Activated T-helper 17 cell treated with anti-CD3 and anti-CD28 coated beads, Interleukin-2, amount 50 U/mL, for 72 hours (primary cell): Measurements from ENCODE around the gene GPR32. TPM values are rescaled to one million over a fixed set of nuclear protein-coding genes. Genes with fewer than 3 reads are reported as not detected.
A peak's percentile ranks its signal among the peaks of the same experiment; 100 is the strongest.
"Not testable (repeated sequence)": the region's sequence is repeated elsewhere in the genome, so short reads cannot be mapped to it uniquely, and the experiment has no call there.

Experiments used
- ATAC-seq: fragments of 150-1000 bp; cut with Tn5 transposase; replicated peaks from 2 replicates; pipeline ENCODE4 v1.10.0; 2021; ENCODE audit warnings: mild to moderate bottlenecking, moderate library complexity
- H3K27ac Mint-ChIP-seq: one replicate; pipeline ENCODE4 v1.8.0; 2022; ENCODE audit warnings: mixed read lengths
- H3K27me3 Mint-ChIP-seq: one replicate; pipeline ENCODE4 v1.8.0; 2022; ENCODE audit warnings: mixed read lengths
- H3K36me3 Mint-ChIP-seq: one replicate; pipeline ENCODE4 v1.8.0; 2022; ENCODE audit warnings: low read depth, mild to moderate bottlenecking, mixed read lengths
- H3K4me1 Mint-ChIP-seq: one replicate; pipeline ENCODE4 v1.8.0; 2022; ENCODE audit warnings: mixed read lengths
- H3K4me3 Mint-ChIP-seq: one replicate; pipeline ENCODE4 v1.8.0; 2022; ENCODE audit warnings: mild to moderate bottlenecking, mixed read lengths
- H3K9me3 Mint-ChIP-seq: one replicate; pipeline ENCODE4 v1.8.0; 2022; ENCODE audit warnings: mixed read lengths
- total RNA-seq, 2 donors: library from RNA; stranded (reverse); gene quantifications; one replicate each; pipeline ENCODE4 v1.2.3, GENCODE V29; 2022

GPR32 gene
- not detected for total RNA-seq

GRCh38 chr19:50770164-50770563 is at the start of gene GPR32:
GPR32 (plus strand) TSS chr19:50770464; CDS start chr19:50770601, 137 bp downstream.
- not testable (repeated sequence) for ATAC-seq, H3K27ac Mint-ChIP-seq, H3K4me1 Mint-ChIP-seq, H3K36me3 Mint-ChIP-seq, H3K9me3 Mint-ChIP-seq, H3K4me3 Mint-ChIP-seq
- H3K27me3 Mint-ChIP-seq, result peaks cover 19% of the 10 kb centered on the region

- Mint-ChIP-seq H3K27me3 (peaks cover 49% of the 10 kb centered on the region), H3K27ac (no peak overlapping the region), H3K9me3 (no peaks in the 10 kb centered on the region), H3K36me3 (peaks cover 9% of the 10 kb centered on the region), H3K4me3 (peak overlapping the region; percentile 27), H3K4me1 (peaks cover 4% of the 10 kb centered on the region)
- ATAC-seq, result no peak
Measured at GRCh38 chr19:50720921-50721381, 49.3 kb upstream of the GPR32 start.

GRCh38 chr19:50721441-50722137 is 48.7 kb upstream of the GPR32 start:
- H3K9me3 Mint-ChIP-seq, result no peaks in the 10 kb centered on the region
- no peak for ATAC-seq
- no peak overlapping the region for H3K4me3 Mint-ChIP-seq
- H3K27me3 Mint-ChIP-seq, result peaks cover 46% of the 10 kb centered on the region
- H3K4me1 Mint-ChIP-seq, result peaks cover 4% of the 10 kb centered on the region
- no peak overlapping the region for H3K27ac Mint-ChIP-seq
- peaks cover 9% of the 10 kb centered on the region for H3K36me3 Mint-ChIP-seq

DNA sequence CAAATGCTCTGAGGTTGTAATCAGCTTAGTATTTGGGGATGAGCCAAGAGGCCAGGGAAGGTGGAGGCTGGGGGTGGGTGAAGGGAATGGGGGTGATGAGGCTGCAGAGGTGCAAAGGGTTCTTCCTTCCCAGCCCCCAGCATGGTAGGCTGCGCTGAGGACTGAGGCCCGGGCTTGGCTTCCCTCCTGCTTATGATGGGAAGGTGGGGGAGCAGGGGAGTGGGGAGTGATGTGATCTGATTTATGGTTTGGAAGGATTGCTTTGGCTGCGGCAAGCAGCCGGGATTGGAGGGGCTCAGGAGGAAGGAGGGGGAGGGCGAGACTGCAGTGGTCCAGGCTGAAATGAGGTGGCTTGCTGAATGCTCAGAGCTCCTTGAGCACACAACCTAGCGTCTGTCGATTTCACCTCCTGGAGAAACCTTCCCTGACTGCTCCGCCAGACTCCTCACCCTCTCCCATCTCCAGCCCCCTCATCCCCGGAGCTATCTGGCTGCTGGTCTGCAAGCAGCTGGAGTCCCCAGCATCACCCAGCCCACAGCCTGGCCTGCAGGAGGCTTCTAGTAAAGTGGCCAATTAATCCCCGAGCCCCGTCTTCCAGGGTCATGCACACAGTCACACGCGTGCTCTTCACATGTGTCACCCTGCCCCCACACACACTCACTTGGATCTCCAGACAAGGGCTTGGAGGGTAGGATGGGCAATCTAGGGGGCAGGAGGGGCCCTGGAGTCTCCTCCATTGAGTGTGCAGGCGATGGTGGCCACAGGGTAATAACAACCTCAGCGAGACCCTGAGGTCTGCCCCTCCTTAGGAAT is 47.9 kb upstream of the GPR32 start:
- ATAC-seq, result no peak
- Mint-ChIP-seq H3K4me3 (no peak overlapping the region), H3K4me1 (peaks cover 4% of the 10 kb centered on the region)

DNA sequence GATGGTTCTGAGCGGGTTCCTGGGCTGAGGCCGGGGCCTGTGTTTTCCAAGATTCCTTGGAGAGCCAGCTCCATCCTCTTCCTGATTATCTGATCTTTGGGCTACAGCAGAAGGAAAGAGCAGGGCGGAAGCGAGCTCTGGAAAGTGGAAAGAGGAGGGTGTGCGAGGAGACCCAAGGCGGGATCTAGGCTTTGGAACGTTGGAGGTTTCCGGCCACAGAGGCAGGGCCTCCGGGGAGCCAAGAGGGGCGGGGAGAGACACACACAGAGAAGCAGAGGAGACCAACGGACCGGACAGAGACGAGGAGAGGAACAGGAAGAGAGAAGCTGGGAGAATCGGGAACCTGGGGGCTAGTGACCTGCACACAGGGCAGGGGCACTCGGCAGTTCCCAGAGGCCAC is 47.2 kb upstream of the GPR32 start, which contains the start of gene CLEC11A:
Gene CLEC11A, plus strand, starts transcription at position 296 of the 400 bp plus-strand sequence. CDS start 162 bp downstream, outside the sequence.
- Mint-ChIP-seq H3K27me3 (peaks cover 52% of the 10 kb centered on the region), H3K4me1 (peaks cover 4% of the 10 kb centered on the region), H3K36me3 (peaks cover 9% of the 10 kb centered on the region), H3K4me3 (peak within 1 kb of the TSS; percentile 55), H3K9me3 (no peaks in the 10 kb centered on the region), H3K27ac (no peak within 1 kb of the TSS)
- no peak for ATAC-seq

More for the DNA sequence above, 47.9 kb upstream of the GPR32 start:
- Mint-ChIP-seq H3K36me3 (peaks cover 9% of the 10 kb centered on the region), H3K9me3 (no peaks in the 10 kb centered on the region), H3K27me3 (peaks cover 50% of the 10 kb centered on the region), H3K27ac (no peak overlapping the region)

DNA sequence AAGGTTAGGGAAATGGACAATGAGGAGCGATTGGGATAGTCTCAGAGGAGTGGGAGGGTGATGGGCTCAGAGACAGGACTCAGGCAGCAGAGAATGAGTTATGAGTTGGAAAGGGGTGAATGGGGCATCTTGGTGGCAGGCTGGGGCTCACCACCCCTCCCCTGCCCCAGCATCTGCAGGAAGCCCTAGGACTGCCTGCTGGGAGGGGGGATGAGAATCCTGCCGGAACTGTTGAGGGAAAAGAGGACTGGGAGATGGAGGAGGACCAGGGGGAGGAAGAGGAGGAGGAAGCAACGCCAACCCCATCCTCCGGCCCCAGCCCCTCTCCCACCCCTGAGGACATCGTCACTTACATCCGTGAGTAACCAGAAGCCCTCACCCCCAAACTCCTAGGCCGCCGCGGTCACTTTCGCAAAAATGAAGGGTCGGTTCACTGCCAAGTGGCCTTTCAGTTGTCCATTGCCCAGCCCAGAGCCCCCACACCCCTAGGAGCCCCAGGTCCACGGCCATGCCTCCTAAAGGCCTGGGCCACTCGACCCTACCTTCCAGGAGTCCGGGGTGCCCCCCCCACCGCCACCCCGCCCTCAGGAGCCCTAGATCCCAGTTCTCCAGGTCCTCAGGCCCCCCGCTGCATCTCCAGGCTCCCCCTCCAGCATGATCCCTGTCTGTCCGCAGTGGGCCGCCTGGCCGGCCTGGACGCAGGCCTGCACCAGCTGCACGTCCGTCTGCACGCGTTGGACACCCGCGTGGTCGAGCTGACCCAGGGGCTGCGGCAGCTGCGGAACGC is 46.3 kb upstream of the GPR32 start:
- Mint-ChIP-seq H3K27ac (no peak overlapping the region), H3K36me3 (peaks cover 9% of the 10 kb centered on the region), H3K4me1 (peaks cover 4% of the 10 kb centered on the region), H3K9me3 (no peaks in the 10 kb centered on the region), H3K4me3 (peak overlapping the region; percentile 55), H3K27me3 (peaks cover 53% of the 10 kb centered on the region)
- no peak for ATAC-seq

DNA sequence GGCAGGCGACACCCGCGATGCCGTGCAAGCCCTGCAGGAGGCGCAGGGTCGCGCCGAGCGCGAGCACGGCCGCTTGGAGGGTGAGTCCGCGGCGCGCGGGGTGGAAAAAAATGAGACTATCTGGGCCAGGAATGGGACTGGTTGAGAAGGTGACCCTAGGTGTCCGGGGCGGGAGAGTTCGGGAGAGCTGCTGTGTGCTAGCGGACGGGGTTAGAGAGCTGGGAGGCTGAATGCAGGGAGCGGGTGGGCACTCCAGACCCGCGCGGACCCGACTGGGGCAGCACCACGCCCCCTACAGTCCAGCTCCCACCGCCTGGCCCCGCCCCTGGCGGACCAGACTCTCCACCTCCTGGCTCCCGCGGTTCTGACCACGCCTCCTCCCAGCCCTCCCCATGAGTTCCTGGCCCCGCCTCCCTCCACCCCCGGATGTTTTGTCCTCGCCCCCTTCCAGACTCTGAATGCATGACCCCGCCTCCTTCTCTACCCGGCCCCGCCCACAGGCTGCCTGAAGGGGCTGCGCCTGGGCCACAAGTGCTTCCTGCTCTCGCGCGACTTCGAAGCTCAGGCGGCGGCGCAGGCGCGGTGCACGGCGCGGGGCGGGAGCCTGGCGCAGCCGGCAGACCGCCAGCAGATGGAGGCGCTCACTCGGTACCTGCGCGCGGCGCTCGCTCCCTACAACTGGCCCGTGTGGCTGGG is 45.6 kb upstream of the GPR32 start:
- ATAC-seq, result peak; percentile 90
- Mint-ChIP-seq H3K9me3 (no peaks in the 10 kb centered on the region), H3K36me3 (peaks cover 9% of the 10 kb centered on the region), H3K4me3 (peak overlapping the region; percentile 55), H3K4me1 (peaks cover 4% of the 10 kb centered on the region), H3K27me3 (peaks cover 57% of the 10 kb centered on the region), H3K27ac (no peak overlapping the region)

DNA sequence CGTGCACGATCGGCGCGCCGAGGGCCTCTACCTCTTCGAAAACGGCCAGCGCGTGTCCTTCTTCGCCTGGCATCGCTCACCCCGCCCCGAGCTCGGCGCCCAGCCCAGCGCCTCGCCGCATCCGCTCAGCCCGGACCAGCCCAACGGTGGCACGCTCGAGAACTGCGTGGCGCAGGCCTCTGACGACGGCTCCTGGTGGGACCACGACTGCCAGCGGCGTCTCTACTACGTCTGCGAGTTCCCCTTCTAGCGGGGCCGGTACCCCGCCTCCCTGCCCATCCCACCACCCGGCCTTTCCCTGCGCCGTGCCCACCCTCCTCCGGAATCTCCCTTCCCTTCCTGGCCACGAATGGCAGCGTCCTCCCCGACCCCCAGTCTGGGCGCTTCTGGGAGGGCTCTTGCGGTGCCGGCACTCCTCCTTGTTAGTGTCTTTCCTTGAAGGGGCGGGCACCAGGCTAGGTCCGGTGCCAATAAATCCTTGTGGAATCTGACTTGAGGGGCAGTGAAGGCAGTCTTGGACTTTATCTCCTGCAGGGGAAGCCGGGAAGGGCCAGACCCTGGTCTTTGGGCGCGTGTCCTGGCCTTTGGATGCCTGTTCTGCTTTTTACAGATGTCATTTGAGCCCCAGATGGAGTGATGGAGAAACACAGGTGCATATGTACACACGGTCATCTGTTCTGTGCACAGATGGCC is 44.9 kb upstream of the GPR32 start:
- peak; percentile 44 for ATAC-seq
- H3K4me3 Mint-ChIP-seq, result peak overlapping the region; percentile 55

GRCh38 chr19:50725911-50726230 is 44.4 kb upstream of the GPR32 start:
- H3K27ac Mint-ChIP-seq, result no peak overlapping the region
- no peaks in the 10 kb centered on the region for H3K9me3 Mint-ChIP-seq
- H3K4me3 Mint-ChIP-seq, result peak overlapping the region; percentile 55
- H3K36me3 Mint-ChIP-seq, result no peaks in the 10 kb centered on the region
- peaks cover 47% of the 10 kb centered on the region for H3K27me3 Mint-ChIP-seq
- no peak for ATAC-seq
- H3K4me1 Mint-ChIP-seq, result no peaks in the 10 kb centered on the region

More for the DNA sequence above, 44.9 kb upstream of the GPR32 start:
- peaks cover 5% of the 10 kb centered on the region for H3K36me3 Mint-ChIP-seq
- H3K9me3 Mint-ChIP-seq, result no peaks in the 10 kb centered on the region
- H3K27me3 Mint-ChIP-seq, result peaks cover 52% of the 10 kb centered on the region
- peaks cover 3% of the 10 kb centered on the region for H3K4me1 Mint-ChIP-seq
- H3K27ac Mint-ChIP-seq, result no peak overlapping the region

DNA sequence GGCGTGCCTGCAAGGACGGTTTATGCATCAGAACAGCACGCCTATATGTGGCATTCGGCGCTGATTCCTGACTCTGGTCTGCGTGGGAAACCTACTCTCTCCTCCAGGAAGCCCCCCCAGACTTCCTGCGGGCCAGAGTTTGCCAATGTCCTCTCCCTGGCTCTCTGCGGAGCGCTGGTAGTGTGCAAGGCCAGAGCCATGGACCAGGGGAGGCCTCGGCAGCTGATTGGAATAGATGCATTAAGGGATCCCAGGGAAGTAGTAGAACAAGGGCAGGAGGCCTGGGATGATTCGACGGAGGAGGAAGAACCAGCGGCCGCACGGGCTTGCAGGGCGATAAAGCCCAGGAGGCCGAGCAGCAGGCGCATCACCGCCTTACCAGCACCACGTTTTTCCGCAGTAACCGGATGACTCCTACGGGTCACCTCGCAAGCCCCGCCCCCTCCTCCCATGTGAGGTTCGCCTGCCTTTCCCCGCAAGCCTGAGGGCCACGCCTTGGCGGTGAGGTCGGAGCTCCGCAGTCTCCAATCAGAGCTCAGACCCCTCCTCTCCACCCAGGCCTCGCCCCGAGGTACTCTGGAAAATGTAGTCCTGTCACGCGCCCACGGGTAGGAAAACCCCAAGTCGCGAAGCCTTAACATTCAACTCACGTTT is 42.1 kb upstream of the GPR32 start:
- H3K27me3 Mint-ChIP-seq, result peaks cover 46% of the 10 kb centered on the region
- no peaks in the 10 kb centered on the region for H3K36me3 Mint-ChIP-seq
- H3K9me3 Mint-ChIP-seq, result no peaks in the 10 kb centered on the region
- no peak overlapping the region for H3K4me3 Mint-ChIP-seq
- H3K27ac Mint-ChIP-seq, result no peak overlapping the region
- peak; percentile 20 for ATAC-seq
- no peaks in the 10 kb centered on the region for H3K4me1 Mint-ChIP-seq

- Mint-ChIP-seq H3K4me1 (no peaks in the 10 kb centered on the region), H3K36me3 (no peaks in the 10 kb centered on the region), H3K27me3 (peaks cover 42% of the 10 kb centered on the region), H3K4me3 (no peak overlapping the region), H3K27ac (no peak overlapping the region), H3K9me3 (no peaks in the 10 kb centered on the region)
- ATAC-seq, result peak; percentile 31
Measured at GRCh38 chr19:50729894-50730293, 40.4 kb upstream of the GPR32 start.

DNA sequence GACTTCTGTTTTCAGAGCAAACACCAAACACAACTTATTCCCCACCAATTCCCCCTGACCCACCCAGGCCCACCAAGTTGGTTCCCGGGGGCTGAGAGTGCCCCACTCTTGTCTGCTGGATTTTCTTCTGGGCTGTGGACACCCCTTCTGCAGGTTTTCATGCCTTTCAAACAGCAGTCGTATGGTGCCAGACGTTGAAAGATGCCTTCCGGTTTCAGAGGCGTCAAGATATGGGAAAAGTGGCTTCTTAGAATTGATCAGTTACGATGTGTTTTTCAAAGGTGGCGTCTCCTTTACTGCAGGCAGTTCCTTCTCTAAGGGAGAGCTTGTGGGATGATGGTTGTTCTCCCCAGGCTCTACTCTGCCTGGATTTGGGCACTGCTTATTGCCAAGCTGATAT is 34.4 kb upstream of the GPR32 start:
- Mint-ChIP-seq H3K27me3 (peaks cover 36% of the 10 kb centered on the region), H3K27ac (no peak overlapping the region), H3K9me3 (no peaks in the 10 kb centered on the region), H3K4me1 (peaks cover 5% of the 10 kb centered on the region), H3K36me3 (no peaks in the 10 kb centered on the region), H3K4me3 (no peak overlapping the region)
- no peak for ATAC-seq

DNA sequence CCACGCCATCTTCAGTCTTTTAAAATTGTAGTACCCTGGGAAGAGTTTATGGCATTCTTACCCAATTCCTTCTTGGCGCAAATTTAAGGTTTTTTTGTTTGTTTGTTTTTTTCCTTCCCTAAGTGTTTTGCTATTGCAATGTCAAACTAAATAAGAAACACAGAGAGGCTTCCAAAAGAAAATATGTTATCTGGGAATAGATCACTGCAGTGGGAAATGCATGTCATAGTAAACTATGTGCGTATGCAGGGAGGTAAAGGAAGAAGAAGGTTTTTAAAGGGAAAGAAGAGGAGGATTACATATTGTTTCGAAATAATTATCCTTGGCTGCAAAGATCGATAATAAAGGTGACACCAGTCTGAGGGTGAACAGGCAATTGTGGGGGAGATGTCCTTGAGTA is 33.9 kb upstream of the GPR32 start:
- Mint-ChIP-seq H3K4me3 (no peak overlapping the region), H3K9me3 (no peaks in the 10 kb centered on the region), H3K36me3 (no peaks in the 10 kb centered on the region), H3K4me1 (peaks cover 5% of the 10 kb centered on the region), H3K27ac (no peak overlapping the region), H3K27me3 (peaks cover 35% of the 10 kb centered on the region)
- ATAC-seq, result no peak
